ENCODE measurements around the gene ATG4B. TPM values are rescaled to one million over a fixed set of nuclear protein-coding genes. Genes with fewer than 3 reads are reported as not detected.

ATG4B gene
- total RNA-seq, 1 donor from 2014 or later, result 135 TPM

GRCh38 chr2:241689306-241689705, 51.8 kb downstream of the ATG4B start:
- no peak overlapping the region for H3K27ac Mint-ChIP-seq
- no peak for TF ChIP-seq CTCF (IDR thresholded peaks at IDR 0.05; ENCODE audit: unreplicated experiment)
- H3K4me1 Mint-ChIP-seq, result peaks cover 18% of the 10 kb centered on the region
- peaks cover 7% of the 10 kb centered on the region for H3K36me3 Mint-ChIP-seq
- DNase-seq (ENCODE audit: low spot score in 2 of 2, unreplicated experiment in 2 of 2), result no peak
- no peaks in the 10 kb centered on the region for H3K27me3 Mint-ChIP-seq (ENCODE audit: low read depth)
- H3K4me3 Mint-ChIP-seq, result peak overlapping the region; percentile 26
- H3K9me3 Mint-ChIP-seq, result no peaks in the 10 kb centered on the region

- DNase-seq (ENCODE audit: low spot score in 2 of 2, unreplicated experiment in 2 of 2), result no peak
- Mint-ChIP-seq H3K27ac (no peak overlapping the region), H3K27me3 (ENCODE audit: low read depth) (no peaks in the 10 kb centered on the region), H3K4me3 (no peak overlapping the region), H3K36me3 (peaks cover 6% of the 10 kb centered on the region), H3K4me1 (peaks cover 18% of the 10 kb centered on the region), H3K9me3 (no peaks in the 10 kb centered on the region)
- no peak for TF ChIP-seq CTCF (IDR thresholded peaks at IDR 0.05; ENCODE audit: unreplicated experiment)
Measured at GRCh38 chr2:241690202-241690717, 52.8 kb downstream of the ATG4B start.

- H3K27ac Mint-ChIP-seq, result no peak overlapping the region
- peaks cover 10% of the 10 kb centered on the region for H3K4me1 Mint-ChIP-seq
- peaks cover 8% of the 10 kb centered on the region for H3K36me3 Mint-ChIP-seq
- no peak for TF ChIP-seq CTCF (IDR thresholded peaks at IDR 0.05; ENCODE audit: unreplicated experiment)
- H3K27me3 Mint-ChIP-seq (ENCODE audit: low read depth), result no peaks in the 10 kb centered on the region
- H3K4me3 Mint-ChIP-seq, result no peak overlapping the region
- no peaks in the 10 kb centered on the region for H3K9me3 Mint-ChIP-seq
- DNase-seq (ENCODE audit: low spot score in 2 of 2, unreplicated experiment in 2 of 2), result no peak
Measured at GRCh38 chr2:241692448-241692847, 55.0 kb downstream of the ATG4B start.

GRCh38 chr2:241695651-241696050, 58.2 kb downstream of the ATG4B start:
- no peak for TF ChIP-seq CTCF (IDR thresholded peaks at IDR 0.05; ENCODE audit: unreplicated experiment)
- H3K4me1 Mint-ChIP-seq, result peaks cover 2% of the 10 kb centered on the region
- H3K4me3 Mint-ChIP-seq, result no peak overlapping the region
- DNase-seq (ENCODE audit: low spot score in 2 of 2, unreplicated experiment in 2 of 2), result no peak
- H3K9me3 Mint-ChIP-seq, result no peaks in the 10 kb centered on the region
- H3K27me3 Mint-ChIP-seq (ENCODE audit: low read depth), result no peaks in the 10 kb centered on the region
- H3K27ac Mint-ChIP-seq, result no peak overlapping the region
- peaks cover 6% of the 10 kb centered on the region for H3K36me3 Mint-ChIP-seq

- H3K36me3 Mint-ChIP-seq, result peaks cover 12% of the 10 kb centered on the region
- no peak for TF ChIP-seq CTCF (IDR thresholded peaks at IDR 0.05; ENCODE audit: unreplicated experiment)
- peaks cover 10% of the 10 kb centered on the region for H3K4me1 Mint-ChIP-seq
- peaks cover 6% of the 10 kb centered on the region for H3K9me3 Mint-ChIP-seq
- H3K27ac Mint-ChIP-seq, result peak overlapping the region; percentile 83
- no peak for DNase-seq (ENCODE audit: low spot score in 2 of 2, unreplicated experiment in 2 of 2)
- peak overlapping the region; percentile 73 for H3K4me3 Mint-ChIP-seq
- H3K27me3 Mint-ChIP-seq (ENCODE audit: low read depth), result no peaks in the 10 kb centered on the region
Measured at GRCh38 chr2:241701149-241701398, 63.6 kb downstream of the ATG4B start.
